ENCODE measurements around the gene NOC4L.

Gene NOC4L

DNA sequence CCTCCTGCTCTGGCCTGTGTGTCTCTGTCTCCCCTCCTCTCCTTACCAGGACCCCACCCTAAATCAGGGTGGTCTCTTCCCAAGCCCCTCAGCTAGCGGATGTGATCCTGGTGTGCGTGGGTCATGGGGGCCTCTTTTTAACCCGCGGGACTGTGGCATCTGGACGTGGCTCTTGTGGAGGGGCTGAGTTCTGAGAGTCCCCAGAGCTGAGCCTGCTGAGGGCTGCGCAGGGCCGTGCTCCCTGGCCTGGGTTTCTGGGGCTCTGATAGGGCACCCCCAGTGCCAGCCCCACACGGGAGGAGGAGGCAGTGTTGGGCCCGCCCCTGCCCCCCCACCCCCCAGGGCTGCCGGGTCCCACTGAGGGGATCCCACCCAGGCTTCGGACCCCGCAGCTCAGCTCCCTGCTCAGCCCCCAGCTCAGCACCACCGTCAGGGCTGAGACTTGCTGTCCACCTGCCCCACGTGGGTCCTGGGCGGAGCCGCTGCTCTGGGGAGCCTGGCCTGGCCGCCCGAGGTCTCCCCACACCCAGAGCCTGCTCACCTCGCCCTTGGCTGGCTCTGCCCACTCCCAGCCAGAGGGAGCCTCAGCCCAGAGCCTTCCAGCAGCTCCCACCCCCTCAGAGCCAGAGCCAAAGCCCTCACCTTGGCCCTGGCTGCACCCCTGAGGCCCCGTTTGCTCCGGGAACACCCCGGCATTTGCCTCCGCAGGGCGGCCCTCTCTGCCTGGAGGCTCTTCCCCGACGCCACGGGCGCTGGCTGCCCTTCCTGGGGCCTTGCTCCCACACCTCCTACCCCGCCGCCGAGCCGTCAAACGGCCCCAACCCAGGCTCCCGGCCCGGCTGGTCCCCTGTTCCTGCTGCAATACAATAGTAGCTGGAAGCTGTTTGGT, 31.5 kb downstream of the NOC4L start:
- H3K9me2 ChIP-seq (replicated peaks; ENCODE audit: insufficient read depth, low read length), result no peaks in the 10 kb centered on the region
- no peaks in the 10 kb centered on the region for H3F3A ChIP-seq (ENCODE audit: insufficient read depth)
- no peaks in the 10 kb centered on the region for H3K27me3 ChIP-seq (ENCODE audit: low read length)
- no peak for TF ChIP-seq EZH2phosphoT487 (conservative IDR thresholded peaks at IDR 0.05; ENCODE audit: low read length)
- TF ChIP-seq, protein P1, sequence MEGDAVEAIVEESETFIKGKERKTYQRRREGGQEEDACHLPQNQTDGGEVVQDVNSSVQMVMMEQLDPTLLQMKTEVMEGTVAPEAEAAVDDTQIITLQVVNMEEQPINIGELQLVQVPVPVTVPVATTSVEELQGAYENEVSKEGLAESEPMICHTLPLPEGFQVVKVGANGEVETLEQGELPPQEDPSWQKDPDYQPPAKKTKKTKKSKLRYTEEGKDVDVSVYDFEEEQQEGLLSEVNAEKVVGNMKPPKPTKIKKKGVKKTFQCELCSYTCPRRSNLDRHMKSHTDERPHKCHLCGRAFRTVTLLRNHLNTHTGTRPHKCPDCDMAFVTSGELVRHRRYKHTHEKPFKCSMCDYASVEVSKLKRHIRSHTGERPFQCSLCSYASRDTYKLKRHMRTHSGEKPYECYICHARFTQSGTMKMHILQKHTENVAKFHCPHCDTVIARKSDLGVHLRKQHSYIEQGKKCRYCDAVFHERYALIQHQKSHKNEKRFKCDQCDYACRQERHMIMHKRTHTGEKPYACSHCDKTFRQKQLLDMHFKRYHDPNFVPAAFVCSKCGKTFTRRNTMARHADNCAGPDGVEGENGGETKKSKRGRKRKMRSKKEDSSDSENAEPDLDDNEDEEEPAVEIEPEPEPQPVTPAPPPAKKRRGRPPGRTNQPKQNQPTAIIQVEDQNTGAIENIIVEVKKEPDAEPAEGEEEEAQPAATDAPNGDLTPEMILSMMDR (IDR thresholded peaks at IDR 0.05; ENCODE audit: insufficient read depth, low read length, poor library complexity, severe bottlenecking), result no peak
- H3K27ac ChIP-seq (ENCODE audit: low read depth, low read length), result no peak overlapping the region
- no peaks in the 10 kb centered on the region for H3K9me3 ChIP-seq (ENCODE audit: insufficient read depth, low read length)
- no peak overlapping the region for H3K4me2 ChIP-seq (ENCODE audit: low read depth, low read length, poor library complexity, severe bottlenecking)
- H3K79me2 ChIP-seq (ENCODE audit: insufficient read depth, low read length), result no peaks in the 10 kb centered on the region
- no peaks in the 10 kb centered on the region for H3K36me3 ChIP-seq (ENCODE audit: low read length)
- no peak overlapping the region for H2AFZ ChIP-seq (ENCODE audit: low read depth, low read length, severe bottlenecking)
- no peak overlapping the region for H3K4me3 ChIP-seq (ENCODE audit: insufficient read depth, low read length, poor library complexity, severe bottlenecking)
- no peaks in the 10 kb centered on the region for H4K20me1 ChIP-seq (ENCODE audit: low read depth, low read length)
- H3K9ac ChIP-seq (ENCODE audit: low read length), result no peak overlapping the region

DNA sequence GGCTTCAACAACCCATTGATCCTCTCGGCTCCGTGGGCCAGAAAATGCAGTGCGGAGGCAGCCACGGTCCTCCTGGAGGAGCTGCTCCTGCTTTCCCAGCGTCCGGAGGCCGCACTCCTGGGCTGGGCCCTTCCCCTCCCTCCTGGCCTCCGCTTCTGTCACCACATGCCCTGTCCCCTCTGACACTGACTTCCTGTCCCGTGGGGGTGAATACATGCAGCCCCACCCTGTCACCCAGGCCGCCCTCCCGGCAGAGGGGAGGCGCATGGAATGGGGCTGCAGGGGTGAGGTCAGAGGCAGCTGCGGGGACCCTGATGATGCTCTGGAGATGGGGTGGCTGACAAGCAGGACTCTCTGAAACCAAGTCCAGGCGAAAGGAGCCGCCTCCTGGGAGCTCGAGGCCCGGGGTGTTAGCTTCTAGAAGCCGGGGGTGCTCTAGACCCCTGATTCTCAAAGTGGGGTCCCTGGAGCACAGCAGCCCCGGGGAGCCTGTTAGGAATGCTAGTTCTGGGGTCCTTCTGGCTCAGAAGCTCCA, 32.2 kb downstream of the NOC4L start:
- no peaks in the 10 kb centered on the region for H3F3A ChIP-seq (ENCODE audit: insufficient read depth)
- H3K79me2 ChIP-seq (ENCODE audit: insufficient read depth, low read length), result no peaks in the 10 kb centered on the region
- H3K9me3 ChIP-seq (ENCODE audit: insufficient read depth, low read length), result no peaks in the 10 kb centered on the region
- no peak overlapping the region for H3K9ac ChIP-seq (ENCODE audit: low read length)
- no peaks in the 10 kb centered on the region for H3K9me2 ChIP-seq (replicated peaks; ENCODE audit: insufficient read depth, low read length)
- H2AFZ ChIP-seq (ENCODE audit: low read depth, low read length, severe bottlenecking), result no peak overlapping the region
- H4K20me1 ChIP-seq (ENCODE audit: low read depth, low read length), result no peaks in the 10 kb centered on the region
- no peak overlapping the region for H3K4me2 ChIP-seq (ENCODE audit: low read depth, low read length, poor library complexity, severe bottlenecking)
- no peak for TF ChIP-seq EZH2phosphoT487 (conservative IDR thresholded peaks at IDR 0.05; ENCODE audit: low read length)
- no peak overlapping the region for H3K27ac ChIP-seq (ENCODE audit: low read depth, low read length)
- no peaks in the 10 kb centered on the region for H3K36me3 ChIP-seq (ENCODE audit: low read length)
- H3K4me3 ChIP-seq (ENCODE audit: insufficient read depth, low read length, poor library complexity, severe bottlenecking), result no peak overlapping the region
- no peaks in the 10 kb centered on the region for H3K27me3 ChIP-seq (ENCODE audit: low read length)

DNA sequence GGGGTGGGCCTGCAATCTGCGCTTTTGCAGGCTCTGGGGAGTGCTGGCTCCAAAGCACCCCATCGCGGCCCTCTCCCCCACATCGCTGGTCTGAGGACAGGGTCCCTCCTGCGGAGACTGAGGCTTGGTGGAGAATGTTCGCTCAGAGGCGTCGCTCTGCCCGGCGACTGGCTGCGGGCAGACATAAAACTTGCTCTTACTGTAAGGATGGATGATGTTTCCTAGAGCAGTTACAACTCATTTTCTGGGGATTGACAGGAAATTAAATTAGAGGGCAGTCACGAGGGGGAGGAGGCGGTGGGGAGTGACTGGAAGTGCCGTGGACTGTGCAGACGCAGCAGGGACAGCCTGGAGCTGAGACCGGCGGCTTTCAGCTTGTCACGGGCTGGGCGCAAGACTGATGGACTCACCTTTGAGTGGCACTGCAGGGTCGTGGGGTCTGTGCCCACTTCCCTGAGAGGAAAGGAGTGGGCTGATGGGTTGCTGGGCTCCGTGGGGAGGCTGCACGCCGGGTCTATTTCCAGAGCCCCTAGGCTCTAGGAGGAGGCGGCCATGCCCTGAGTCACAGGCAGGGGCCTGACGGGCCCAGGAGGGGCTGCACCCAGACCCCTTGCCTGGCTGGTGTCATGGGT, 32.8 kb downstream of the NOC4L start:
- no peak overlapping the region for H3K9ac ChIP-seq (ENCODE audit: low read length)
- H3K9me3 ChIP-seq (ENCODE audit: insufficient read depth, low read length), result no peaks in the 10 kb centered on the region
- no peaks in the 10 kb centered on the region for H3K79me2 ChIP-seq (ENCODE audit: insufficient read depth, low read length)
- no peaks in the 10 kb centered on the region for H3F3A ChIP-seq (ENCODE audit: insufficient read depth)
- H3K27ac ChIP-seq (ENCODE audit: low read depth, low read length), result no peak overlapping the region
- no peak overlapping the region for H3K4me3 ChIP-seq (ENCODE audit: insufficient read depth, low read length, poor library complexity, severe bottlenecking)
- H3K27me3 ChIP-seq (ENCODE audit: low read length), result no peaks in the 10 kb centered on the region
- no peaks in the 10 kb centered on the region for H3K9me2 ChIP-seq (replicated peaks; ENCODE audit: insufficient read depth, low read length)
- H3K4me2 ChIP-seq (ENCODE audit: low read depth, low read length, poor library complexity, severe bottlenecking), result no peak overlapping the region
- H3K36me3 ChIP-seq (ENCODE audit: low read length), result no peaks in the 10 kb centered on the region
- no peak overlapping the region for H2AFZ ChIP-seq (ENCODE audit: low read depth, low read length, severe bottlenecking)
- no peaks in the 10 kb centered on the region for H4K20me1 ChIP-seq (ENCODE audit: low read depth, low read length)
- TF ChIP-seq, protein P1 (IDR thresholded peaks at IDR 0.05; ENCODE audit: insufficient read depth, low read length, poor library complexity, severe bottlenecking), result no peak
- no peak for TF ChIP-seq EZH2phosphoT487 (conservative IDR thresholded peaks at IDR 0.05; ENCODE audit: low read length)

All from SU-DHL-6 (cell line).